Urinary bladder (tissue), 4 donors: Measurements from ENCODE around the gene ADCY7. TPM values are rescaled to one million over a fixed set of nuclear protein-coding genes. Genes with fewer than 3 reads are reported as not detected.

Experiments used
- DNase-seq: peaks from one replicate; pipeline ENCODE4 v3.0.0-alpha.2; 2015; ENCODE audit errors: extremely low spot score
- H3K27ac ChIP-seq: one replicate; pipeline ENCODE4 v1.5.1; 2013; ENCODE audit warnings: low read depth, mild to moderate bottlenecking, moderate library complexity
- H3K36me3 ChIP-seq: one replicate; pipeline ENCODE4 v1.6.1; 2013; ENCODE audit warnings: mild to moderate bottlenecking, moderate library complexity; ENCODE audit not compliant: insufficient read depth
- H3K4me1 ChIP-seq: one replicate; pipeline ENCODE4 v1.6.1; 2013; ENCODE audit warnings: mild to moderate bottlenecking, moderate library complexity; ENCODE audit not compliant: insufficient read depth
- H3K4me3 ChIP-seq: one replicate; pipeline ENCODE4 v1.5.1; 2013; ENCODE audit warnings: low read depth, low read length
- WGBS: extraction: QIAGEN DNeasy Blood & Tissue Kit; methylation state at CpG from one replicate; pipeline ENCODE4 v1.1.7; 2013; 5-methylcytosine and 5-hydroxymethylcytosine counted together
- polyA plus RNA-seq: library from polyadenylated mRNA; stranded (reverse); fragments of 200-250 nt; gene quantifications from one replicate; pipeline ENCODE4 v1.2.3, GENCODE V29; 2013
- total RNA-seq: library from RNA; depleted of rRNA; stranded (reverse); fragments of >200 nt; gene quantifications from one replicate; pipeline ENCODE4 v1.2.3, GENCODE V29; 2014
- donor health status: healthy with polysubstance abuse.
- donor health status: healthy.

Gene ADCY7
- total and polyA plus RNA-seq, 2 donors, result 8.9 to 14.2 TPM

DNA sequence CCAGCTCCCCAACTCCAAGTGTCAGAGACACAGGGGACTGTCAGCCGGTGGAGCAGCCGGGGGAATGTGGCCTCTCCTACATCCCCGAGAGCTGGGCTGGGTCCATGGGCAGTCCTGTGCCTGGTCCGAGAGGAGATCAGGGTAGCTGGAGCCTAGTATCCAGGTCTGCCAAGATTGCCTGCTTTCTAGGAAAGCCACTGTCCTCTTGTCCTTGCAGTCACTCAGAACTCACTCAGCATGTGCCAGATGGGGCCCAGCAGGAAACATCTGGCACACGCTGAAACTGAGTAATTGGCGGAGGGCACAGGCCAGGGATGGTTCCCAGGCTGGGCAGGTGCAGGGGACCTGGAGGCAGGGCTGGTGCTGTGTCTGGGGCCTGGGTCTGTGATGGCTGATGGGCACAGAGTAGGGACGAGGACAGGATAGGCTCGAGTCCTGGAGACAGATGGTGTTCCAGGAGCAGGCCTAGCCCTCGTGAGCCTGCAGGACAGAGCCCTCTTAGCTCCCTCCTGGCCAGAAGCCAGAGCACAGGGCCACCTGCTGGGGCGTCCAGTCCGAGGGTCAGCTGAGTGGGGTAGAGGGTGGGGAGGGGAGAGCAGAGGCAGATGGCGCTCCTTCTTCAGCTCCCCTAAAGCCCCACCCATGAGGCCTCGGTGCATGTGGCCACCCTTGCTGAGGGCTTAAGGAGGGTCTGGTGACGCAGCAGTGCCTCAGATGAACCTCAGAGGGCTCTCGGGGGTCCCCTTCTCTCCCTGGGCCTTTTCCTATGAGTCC, 31.1 kb downstream of the ADCY7 start:
- no peak overlapping the region for H3K4me3 ChIP-seq
- no peak for DNase-seq
- no peak overlapping the region for H3K27ac ChIP-seq
- H3K4me1 ChIP-seq, result no peaks in the 10 kb centered on the region
- 77% methylated on average over 15 of the region's 15 CpGs for WGBS
- H3K36me3 ChIP-seq, result no peaks in the 10 kb centered on the region

DNA sequence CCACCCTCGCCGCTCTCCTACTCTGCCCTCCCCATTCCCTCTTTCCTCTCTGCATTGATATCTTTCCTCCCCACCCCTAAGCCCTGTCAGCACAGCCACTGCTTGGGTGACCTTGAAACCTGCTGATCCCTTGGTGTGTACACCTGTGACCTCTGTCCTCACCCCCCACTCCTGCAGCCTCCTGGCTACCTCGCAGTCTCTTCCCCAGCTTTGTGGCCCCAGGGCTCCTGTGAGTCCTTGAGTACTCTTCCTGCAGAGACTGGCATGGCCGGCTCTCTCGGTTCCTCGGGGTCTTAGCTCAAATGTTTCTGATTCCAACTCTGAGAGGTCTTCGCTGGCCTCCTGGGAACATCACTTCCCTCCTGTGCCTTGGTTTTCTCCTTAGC, 31.7 kb downstream of the ADCY7 start:
- Histone ChIP-seq H3K4me3 (no peak overlapping the region), H3K27ac (no peak overlapping the region), H3K36me3 (no peaks in the 10 kb centered on the region), H3K4me1 (no peaks in the 10 kb centered on the region)
- 93% methylated on average over 7 of the region's 7 CpGs for WGBS
- DNase-seq, result no peak

DNA sequence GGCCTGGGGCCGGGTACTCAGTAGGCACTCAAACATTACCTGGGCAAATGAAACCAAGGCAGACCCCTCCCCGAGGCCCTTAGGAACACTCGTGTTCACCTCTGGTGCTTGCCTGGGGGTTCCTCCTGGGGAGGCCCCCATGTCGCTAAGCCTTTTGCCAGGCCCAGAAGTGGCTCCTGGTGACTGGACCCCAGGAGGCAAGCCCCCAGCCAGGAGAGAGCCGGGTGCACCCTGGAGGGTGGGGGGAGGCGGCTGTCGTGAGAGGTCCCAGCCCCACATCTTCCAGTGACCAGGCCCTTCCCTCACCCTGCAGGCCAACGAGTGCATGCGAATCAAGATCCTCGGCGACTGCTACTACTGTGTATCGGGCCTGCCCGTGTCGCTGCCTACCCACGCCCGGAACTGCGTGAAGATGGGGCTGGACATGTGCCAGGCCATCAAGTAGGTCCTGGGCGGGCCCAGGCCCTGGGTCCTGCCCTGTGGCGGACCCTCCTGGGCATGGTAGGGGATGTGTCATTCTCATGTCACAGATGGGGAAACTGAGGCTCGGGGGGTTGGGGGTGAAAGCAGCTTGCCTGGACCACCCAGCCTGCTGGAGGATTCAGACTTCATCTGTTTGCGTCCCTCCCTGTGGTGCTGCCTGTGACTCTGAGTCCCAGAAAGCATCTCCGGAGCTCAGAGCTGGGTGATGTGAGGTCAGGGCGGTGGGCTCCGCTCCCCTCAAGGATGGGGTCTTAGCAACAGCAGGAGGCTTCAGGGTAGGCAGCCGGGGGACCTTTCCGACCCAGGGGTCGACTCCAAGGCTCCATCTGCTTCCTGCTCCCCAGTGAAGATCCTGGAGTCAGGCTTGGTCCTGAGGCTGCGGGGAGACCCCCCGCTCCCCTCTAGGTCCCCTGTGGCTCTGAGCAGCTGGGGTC, 32.5 kb downstream of the ADCY7 start:
- H3K4me3 ChIP-seq, result no peak overlapping the region
- no peak overlapping the region for H3K27ac ChIP-seq
- no peaks in the 10 kb centered on the region for H3K36me3 ChIP-seq
- WGBS, result 87% methylated on average over 29 of the region's 29 CpGs
- no peaks in the 10 kb centered on the region for H3K4me1 ChIP-seq
- no peak for DNase-seq

DNA sequence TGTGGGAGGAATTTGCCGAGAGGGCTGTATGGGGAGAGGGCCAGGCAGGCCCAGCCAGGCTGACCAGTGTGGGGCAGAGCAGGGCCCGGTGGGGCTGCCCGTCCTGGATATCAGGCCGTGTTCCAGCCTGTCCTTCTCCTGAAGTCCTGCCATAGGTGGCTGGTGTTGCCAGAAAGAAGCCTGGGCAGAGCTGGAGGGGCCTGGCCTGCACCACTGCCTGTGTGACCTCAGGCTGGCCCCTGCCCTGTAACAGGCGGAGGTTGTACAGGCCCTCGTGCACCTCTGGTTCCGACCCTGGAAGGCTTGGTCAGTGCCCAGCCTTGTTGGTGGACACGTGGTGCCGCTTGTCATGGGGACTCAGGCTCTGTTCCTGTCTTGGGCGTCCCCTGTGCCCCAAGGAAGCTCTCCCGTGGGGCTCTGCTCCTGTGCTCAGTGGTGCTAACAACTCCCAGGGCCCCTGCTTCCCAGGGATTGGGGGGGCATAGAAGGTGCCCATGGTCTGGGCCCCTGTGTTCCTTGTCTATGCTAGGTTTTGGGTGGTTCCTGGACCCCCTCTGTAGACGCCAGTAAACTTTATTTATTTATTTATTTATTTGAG, 33.3 kb downstream of the ADCY7 start:
- no peak for DNase-seq
- H3K27ac ChIP-seq, result no peak overlapping the region
- WGBS, result 91% methylated on average over 12 of the region's 12 CpGs
- H3K4me1 ChIP-seq, result no peaks in the 10 kb centered on the region
- H3K36me3 ChIP-seq, result no peaks in the 10 kb centered on the region
- no peak overlapping the region for H3K4me3 ChIP-seq

DNA sequence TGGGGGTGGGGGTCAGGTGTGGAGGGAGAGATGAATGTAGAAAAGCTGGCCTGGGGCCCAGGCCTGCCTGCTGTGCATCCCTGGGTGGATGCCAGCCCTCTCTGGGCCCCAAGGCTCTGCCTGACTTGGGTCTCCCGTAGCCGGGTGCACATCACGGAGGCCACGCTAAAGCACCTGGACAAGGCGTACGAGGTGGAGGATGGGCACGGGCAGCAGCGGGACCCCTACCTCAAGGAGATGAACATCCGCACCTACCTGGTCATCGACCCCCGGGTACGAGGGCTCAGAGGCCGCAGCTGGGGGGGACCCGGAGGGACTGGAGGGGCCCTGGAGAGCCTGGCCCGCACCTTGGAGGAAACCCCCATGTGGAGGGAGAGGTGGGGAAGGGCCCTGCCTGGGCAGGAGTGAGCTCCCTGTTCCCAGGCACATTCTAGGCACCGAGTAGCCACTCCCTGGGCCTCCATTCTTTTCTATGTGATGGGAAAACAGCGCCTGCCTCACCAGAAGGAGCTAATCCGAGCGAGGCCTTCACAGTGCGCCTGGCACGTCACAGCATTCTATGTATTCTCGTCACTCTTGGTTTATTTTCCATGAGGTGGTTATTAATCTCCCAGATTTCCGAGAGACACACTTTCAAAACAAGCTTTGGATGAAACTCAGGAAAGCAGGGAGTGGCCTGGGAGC, 34.7 kb downstream of the ADCY7 start:
- Histone ChIP-seq H3K4me1 (no peaks in the 10 kb centered on the region), H3K27ac (no peak overlapping the region), H3K4me3 (no peak overlapping the region), H3K36me3 (no peaks in the 10 kb centered on the region)
- WGBS, result 85% methylated on average over 23 of the region's 23 CpGs
- DNase-seq, result no peak

DNA sequence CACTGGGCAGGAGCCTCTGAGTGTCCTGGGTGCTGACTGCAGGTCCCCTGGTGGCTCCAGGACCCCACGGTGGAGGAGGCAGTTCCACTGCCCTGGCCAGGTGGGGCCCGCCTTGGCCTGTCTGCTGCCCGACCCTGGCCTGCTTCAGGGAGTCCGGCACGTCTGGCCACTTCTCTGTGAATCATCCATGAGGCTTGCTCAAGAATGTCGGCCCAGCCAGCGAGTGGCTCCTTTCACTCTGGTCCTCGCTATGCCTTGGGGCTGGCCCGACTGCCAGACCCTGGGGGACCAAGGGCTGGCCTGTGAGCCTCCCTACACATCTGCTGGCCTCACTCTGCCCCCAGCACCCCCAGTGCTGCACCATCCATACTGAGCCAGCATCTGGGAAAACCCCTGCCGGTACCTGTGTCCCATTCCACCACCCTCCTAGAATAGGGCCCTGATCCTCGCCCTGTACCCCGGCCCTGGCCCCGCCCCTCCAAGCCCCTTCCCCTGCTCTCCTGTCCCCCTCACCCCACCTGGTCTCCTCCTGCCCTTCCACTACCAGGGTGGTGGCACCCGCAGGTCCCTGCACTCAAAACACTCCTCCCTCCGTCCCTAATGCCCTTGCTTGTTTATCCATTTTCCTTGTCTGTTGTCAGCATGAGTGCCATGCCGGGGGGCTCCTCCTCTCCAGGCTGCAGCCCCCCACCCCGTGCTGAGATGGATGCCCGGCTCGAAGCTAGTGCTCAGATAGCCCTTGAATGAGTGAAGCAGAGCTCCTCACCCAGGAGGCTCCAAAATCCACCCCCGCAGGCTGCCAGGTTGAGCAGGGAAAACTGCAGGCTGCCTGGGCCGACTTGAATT, 35.5 kb downstream of the ADCY7 start:
- H3K27ac ChIP-seq, result no peak overlapping the region
- 68% methylated on average over 21 of the region's 21 CpGs for WGBS
- no peaks in the 10 kb centered on the region for H3K4me1 ChIP-seq
- no peak overlapping the region for H3K4me3 ChIP-seq
- DNase-seq, result no peak
- no peaks in the 10 kb centered on the region for H3K36me3 ChIP-seq

DNA sequence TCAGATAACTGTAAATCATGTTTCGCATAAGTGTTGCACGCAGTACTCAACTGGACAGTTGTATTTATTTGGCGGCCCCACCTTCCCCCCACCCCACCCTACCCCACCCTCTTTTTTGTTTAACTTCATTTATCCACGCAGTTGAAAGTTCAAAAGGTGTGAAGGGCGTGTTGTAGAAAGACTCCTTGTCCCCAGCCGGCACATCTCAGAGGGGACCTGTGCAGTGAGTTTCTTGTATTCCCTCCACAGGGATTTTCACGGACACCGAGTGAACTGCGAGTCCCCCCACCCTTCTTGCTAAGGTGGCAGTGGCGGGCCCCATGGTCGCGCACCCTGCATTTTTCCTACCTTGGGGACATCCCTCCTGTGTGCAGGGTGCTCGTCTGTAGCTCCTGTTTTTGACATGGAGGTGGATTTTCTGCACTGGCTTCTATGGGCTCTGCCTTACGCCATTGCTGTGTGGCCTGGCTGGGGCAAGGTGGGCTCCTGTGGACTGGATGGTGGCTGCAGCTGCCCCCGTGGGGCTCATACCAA, 36.2 kb downstream of the ADCY7 start:
- 88% methylated on average over 15 of the region's 15 CpGs for WGBS
- Histone ChIP-seq H3K4me3 (no peak overlapping the region), H3K27ac (no peak overlapping the region), H3K36me3 (no peaks in the 10 kb centered on the region), H3K4me1 (no peaks in the 10 kb centered on the region)
- no peak for DNase-seq

DNA sequence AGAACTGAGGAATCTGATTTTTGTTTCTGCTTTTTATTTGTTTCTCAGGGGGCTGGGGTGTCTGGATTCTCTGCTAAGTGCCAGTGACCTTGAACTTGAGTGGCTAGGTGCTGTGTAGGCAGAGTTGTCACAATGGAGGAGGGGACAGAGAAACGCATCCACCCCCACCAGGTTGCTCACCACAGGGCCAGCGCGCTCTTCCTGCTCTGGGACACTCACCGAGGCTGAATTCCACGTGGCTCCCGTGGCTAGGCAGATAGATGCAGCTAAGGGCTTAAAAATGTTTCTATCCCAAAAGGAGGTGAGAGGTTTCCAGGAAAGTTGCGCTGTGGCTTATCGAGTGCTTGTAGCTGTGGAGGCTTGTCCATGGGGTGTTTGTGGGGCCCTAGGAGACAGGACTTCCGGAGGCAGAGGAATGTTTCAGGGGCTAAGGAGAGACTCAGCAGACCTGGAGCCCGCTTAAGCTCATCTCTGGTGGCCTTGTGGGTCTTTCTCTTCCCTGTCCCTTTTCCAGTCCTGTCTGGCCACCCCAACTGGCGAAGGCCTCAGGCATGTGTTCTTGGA, 36.8 kb downstream of the ADCY7 start:
- H3K36me3 ChIP-seq, result no peaks in the 10 kb centered on the region
- WGBS, result 83% methylated on average over 11 of the region's 11 CpGs
- no peaks in the 10 kb centered on the region for H3K4me1 ChIP-seq
- DNase-seq, result no peak
- H3K27ac ChIP-seq, result no peak overlapping the region
- H3K4me3 ChIP-seq, result no peak overlapping the region

DNA sequence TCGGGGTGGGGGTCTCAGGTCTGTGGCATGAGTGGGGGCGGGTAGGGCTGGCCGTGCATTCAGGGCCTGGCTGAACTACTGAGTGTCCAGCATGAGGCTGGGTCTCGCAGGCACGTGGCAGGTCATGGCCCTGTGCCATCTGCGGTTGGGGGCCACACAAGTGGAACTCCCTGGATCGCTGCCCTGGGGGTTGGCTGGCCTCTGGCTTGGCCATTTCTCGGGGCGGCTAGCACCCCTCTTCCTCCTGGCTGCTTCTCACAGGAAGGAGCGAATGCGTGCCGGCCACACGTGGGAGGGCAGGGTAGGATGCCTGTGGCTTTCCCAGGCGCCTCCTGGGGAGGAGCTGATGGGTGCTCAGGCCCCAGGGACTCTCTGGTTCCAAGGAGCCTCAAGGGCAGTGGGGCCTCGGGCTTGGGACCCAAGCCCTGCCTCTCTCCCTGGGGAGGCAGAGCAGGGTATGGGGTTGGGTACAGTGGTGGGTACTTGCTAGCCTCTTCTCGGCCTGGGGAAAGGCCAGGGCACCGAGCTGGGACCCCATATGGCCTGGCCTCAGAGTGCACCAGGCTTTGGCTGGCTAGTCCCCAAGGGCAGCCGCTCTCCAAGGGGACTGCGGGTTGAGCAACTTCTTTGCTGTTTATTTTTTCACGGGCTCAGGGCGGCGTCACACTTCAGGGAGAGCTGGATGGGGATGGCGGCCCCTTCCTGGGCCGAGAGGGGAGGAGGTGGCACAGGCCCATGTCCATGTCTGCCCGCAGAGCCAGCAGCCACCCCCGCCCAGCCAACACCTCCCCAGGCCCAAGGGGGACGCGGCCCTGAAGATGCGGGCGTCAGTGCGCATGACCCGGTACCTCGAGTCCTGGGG, 37.5 kb downstream of the ADCY7 start:
- WGBS, result 82% methylated on average over 33 of the region's 33 CpGs
- DNase-seq, result no peak
- Histone ChIP-seq H3K27ac (no peak overlapping the region), H3K36me3 (no peaks in the 10 kb centered on the region), H3K4me3 (no peak overlapping the region), H3K4me1 (no peaks in the 10 kb centered on the region)

- WGBS, result 94% methylated on average over 25 of the region's 25 CpGs
- H3K27ac ChIP-seq, result no peak overlapping the region
- no peaks in the 10 kb centered on the region for H3K36me3 ChIP-seq
- no peak overlapping the region for H3K4me3 ChIP-seq
- DNase-seq, result no peak
- no peaks in the 10 kb centered on the region for H3K4me1 ChIP-seq
Observed at GRCh38 chr16:50304467-50305440, 38.4 kb downstream of the ADCY7 start.
